AG09309 (cell line): ENCODE results near the gene NSUN3.
"Not testable (repeated sequence)": the region's sequence is repeated elsewhere in the genome, so short reads cannot be mapped to it uniquely, and the experiment has no call there.

Source experiments
- DNase-seq: peaks from one replicate; pipeline ENCODE4 v3.0.0-alpha.2; 2010; ENCODE audit warnings: low read depth
- H3K4me3 ChIP-seq: 2 replicates; pipeline ENCODE4 v1.5.1; 2011; ENCODE audit warnings: mild to moderate bottlenecking, low read depth, low read length, moderate library complexity; ENCODE audit not compliant: control insufficient read depth
- TF ChIP-seq, protein P1 (sequence below): IDR thresholded peaks from 2 replicates; pipeline ENCODE4 v1.5.1; 2011; ENCODE audit warnings: mild to moderate bottlenecking, low read depth, low read length, inconsistent platforms; ENCODE audit not compliant: insufficient read depth, control insufficient read depth; ENCODE audit errors: missing control alignments

The NSUN3 gene

DNA sequence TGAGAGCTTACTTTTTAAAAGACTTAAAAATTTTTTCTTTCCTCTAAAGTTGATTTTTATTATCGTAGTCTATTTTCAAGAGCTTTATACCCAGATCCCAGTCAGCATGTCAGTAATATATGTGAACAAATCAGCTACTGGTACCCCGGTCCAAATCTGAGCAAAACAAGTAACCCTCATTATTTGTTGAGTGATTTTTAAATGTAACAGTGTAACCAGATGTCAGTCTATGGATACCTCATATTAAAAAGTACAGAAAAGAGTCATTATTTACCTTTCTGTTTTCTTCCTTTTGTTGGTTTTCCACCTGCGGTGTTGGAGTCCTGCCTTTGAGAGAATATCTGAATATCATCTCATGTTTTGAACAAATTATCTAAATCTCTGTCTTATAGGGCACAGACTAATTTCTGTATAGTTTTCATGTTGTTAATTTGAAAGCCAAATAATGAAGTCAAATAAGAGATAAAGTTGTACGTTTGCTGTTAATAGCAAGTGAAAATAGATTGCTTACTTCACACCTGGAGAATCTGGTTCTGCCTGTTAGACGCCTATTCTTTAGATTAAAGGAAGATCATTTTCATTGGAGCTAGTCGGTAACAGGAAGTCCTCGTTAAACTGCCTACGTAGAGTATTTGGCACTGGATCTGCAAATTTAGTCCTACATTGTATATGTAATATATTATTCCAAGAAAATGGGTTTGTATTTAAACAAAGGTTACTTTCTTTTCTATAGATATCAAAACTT lies 34.6 kb upstream of the NSUN3 start, which contains the start of gene STX19:
TSS of gene STX19 (minus strand) at position 505 of the 745 bp plus-strand sequence. CDS start 13,328 bp downstream, outside the sequence.
- no peak within 1 kb of the TSS for H3K4me3 ChIP-seq
- TF ChIP-seq, protein P1, sequence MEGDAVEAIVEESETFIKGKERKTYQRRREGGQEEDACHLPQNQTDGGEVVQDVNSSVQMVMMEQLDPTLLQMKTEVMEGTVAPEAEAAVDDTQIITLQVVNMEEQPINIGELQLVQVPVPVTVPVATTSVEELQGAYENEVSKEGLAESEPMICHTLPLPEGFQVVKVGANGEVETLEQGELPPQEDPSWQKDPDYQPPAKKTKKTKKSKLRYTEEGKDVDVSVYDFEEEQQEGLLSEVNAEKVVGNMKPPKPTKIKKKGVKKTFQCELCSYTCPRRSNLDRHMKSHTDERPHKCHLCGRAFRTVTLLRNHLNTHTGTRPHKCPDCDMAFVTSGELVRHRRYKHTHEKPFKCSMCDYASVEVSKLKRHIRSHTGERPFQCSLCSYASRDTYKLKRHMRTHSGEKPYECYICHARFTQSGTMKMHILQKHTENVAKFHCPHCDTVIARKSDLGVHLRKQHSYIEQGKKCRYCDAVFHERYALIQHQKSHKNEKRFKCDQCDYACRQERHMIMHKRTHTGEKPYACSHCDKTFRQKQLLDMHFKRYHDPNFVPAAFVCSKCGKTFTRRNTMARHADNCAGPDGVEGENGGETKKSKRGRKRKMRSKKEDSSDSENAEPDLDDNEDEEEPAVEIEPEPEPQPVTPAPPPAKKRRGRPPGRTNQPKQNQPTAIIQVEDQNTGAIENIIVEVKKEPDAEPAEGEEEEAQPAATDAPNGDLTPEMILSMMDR = no peak
- DNase-seq = no peak

DNA sequence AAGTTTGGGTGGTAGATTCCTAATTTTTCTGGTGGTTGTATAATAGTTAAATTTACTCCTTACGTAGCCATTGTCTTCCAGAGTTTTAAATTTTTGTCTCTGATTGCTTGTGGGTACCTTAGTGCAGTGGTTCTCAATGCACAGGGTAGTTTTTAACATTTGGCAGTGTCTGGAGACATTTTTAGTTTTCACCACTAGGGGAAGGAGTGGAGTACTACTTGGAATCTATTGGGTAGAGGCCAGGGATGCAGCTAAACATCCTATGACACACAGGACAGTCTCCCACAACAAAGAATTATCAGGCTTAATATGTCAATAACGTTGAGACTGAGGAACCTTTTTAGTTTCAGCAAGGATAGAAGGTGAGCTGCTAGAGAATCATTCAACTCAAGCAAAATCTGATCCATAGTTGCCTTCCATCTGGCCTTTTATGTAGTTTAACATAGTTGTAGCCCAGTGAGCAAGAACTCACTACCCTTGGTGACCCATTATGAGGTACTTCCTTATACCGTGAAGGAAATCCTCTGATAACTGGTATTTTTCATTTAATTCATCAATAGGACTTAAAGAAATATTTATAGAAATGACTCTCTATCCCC lies 25.9 kb upstream of the NSUN3 start:
- TF ChIP-seq, protein P1 = peak; percentile 61
- no peak overlapping the region for H3K4me3 ChIP-seq
- DNase-seq = no peak

DNA sequence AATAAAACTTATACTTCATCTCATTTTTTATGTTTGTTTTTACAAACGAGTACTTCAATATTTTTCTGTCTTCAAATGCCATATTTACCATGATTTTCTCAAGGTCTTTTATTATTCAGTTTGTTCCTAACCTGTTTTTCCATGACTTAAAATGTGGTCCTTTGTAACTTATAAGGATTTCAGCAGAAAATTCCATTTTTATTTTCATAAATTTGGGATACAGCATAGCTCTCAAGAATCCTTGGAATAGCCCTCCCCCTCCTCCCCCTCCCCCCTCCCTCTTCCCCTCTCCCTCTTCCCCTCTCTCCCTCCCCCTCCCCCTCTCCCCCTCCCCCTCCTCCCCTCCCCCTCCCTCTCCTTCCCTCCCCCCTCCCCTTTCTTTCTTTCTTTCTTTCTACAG lies 19.6 kb upstream of the NSUN3 start:
- no peak for DNase-seq
- TF ChIP-seq, protein P1 = no peak
- H3K4me3 ChIP-seq = no peak overlapping the region

DNA sequence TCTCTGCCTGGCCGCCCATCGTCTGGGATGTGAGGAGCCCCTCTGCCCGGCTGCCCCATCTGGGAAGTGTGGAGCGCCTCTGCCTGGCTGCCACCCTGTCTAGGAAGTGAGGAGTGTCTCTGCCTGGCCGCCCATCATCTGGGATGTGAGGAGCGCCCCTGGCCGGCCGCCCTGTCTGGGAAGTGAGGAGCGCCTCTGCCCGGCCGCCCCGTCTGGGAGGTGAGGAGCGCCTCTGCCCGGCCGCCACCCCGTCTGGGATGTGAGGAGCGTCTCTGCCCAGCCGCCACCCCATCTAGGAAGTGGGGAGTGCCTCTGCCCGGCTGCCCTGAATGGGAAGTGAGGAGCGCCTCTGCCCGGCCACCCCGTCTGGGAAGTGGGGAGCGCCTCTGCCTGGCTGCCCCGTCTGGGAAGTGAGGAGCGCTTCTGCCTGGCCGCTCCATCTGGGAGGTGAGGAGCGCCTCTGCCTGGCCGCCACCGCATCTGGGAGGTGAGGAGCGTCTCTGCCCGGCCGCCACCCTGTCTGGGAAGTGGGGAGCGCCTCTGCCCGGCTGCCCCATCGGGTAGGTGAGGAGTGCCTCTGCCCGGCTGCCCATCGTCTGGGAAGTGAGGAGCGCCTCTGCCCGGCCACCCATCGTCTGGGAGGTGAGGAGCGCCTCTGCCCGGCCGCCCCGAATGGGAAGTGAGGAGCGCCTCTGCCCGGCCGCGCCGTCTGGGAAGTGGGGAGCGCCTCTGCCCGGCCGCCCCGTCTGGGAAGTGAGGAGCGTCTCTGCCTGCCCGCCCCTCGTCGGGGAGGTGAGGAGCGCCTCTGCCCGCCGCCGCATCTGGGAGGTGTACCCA lies 18.5 kb upstream of the NSUN3 start:
- not testable (repeated sequence) for H3K4me3 ChIP-seq

DNA sequence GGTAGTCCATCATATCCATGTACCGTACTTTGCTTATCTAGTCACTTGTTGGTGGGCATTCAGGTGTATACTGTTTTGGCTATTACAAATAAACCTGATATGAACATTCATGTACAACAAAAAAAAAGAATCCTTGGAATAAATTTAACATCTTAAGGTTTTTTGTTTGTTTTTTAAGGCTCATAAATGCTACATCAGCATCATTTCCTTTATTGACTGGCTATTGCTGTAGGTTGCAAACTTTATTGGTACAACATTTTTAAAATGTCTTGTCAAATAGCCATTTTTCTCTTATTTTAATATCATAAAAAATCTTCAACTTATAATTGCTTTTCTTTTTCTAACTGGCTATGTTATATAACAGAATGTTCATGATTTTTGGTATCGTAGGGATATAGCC lies 16.3 kb upstream of the NSUN3 start:
- DNase-seq = no peak
- TF ChIP-seq, protein P1 = no peak
- no peak overlapping the region for H3K4me3 ChIP-seq

More for the DNA sequence above, 18.5 kb upstream of the NSUN3 start:
- not testable (repeated sequence) for DNase-seq

DNA sequence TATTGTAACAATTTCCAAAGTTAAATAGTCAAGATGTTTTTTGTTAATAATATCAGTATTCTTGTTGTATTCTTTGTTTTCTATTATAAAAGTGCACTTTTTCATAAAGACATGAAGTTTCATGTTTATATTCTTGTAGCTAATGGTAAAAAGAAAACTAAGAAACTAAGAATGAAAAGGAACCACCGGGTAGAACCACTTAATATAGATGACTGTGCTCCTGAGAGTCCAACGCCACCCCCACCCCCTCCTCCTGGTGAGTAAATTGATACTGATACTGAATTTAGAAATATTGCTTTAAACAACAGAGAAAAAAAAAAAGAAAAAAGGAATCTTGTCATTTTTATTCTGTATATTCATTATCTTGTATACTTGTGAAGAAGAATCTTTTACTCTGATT lies 13.6 kb upstream of the NSUN3 start:
- DNase-seq = no peak
- TF ChIP-seq, protein P1 = no peak
- no peak overlapping the region for H3K4me3 ChIP-seq
